ENCODE data around the gene ALLC. TPM values are rescaled to one million over a fixed set of nuclear protein-coding genes. Genes with fewer than 3 reads are reported as not detected.

Gene ALLC
- total RNA-seq, 1 donor from 2014 or later, result not detected

GRCh38 chr2:3689998-3690748 is 32.2 kb downstream of the ALLC start:
- Histone ChIP-seq H3K36me3 (ENCODE audit: control insufficient read depth, insufficient read depth, low read length) (no peaks in the 10 kb centered on the region), H3K27me3 (ENCODE audit: control insufficient read depth, insufficient read depth, low read length) (no peaks in the 10 kb centered on the region), H3K4me3 (ENCODE audit: low read depth, low read length) (no peak overlapping the region)
- TF ChIP-seq CTCF (IDR thresholded peaks at IDR 0.05; ENCODE audit: insufficient read depth, low read length, severe bottlenecking), result no peak
- DNase-seq (ENCODE audit: low read depth) (no peak), FAIRE-seq (no peak)

GRCh38 chr2:3692375-3692774 is 34.4 kb downstream of the ALLC start:
- DNase-seq (ENCODE audit: low read depth) (peak; percentile 45), FAIRE-seq (peak; percentile 7)

GRCh38 chr2:3696545-3696944 is 38.5 kb downstream of the ALLC start:
- FAIRE-seq (no peak), DNase-seq (ENCODE audit: low read depth) (no peak)
- Histone ChIP-seq H3K36me3 (ENCODE audit: control insufficient read depth, insufficient read depth, low read length) (no peaks in the 10 kb centered on the region), H3K4me3 (ENCODE audit: low read depth, low read length) (no peak overlapping the region), H3K27me3 (ENCODE audit: control insufficient read depth, insufficient read depth, low read length) (no peaks in the 10 kb centered on the region)
- no peak for TF ChIP-seq CTCF (IDR thresholded peaks at IDR 0.05; ENCODE audit: insufficient read depth, low read length, severe bottlenecking)

More at GRCh38 chr2:3692375-3692774, 34.4 kb downstream of the ALLC start:
- H3K27me3 ChIP-seq (ENCODE audit: control insufficient read depth, insufficient read depth, low read length), result no peaks in the 10 kb centered on the region
- no peak overlapping the region for H3K4me3 ChIP-seq (ENCODE audit: low read depth, low read length)
- H3K36me3 ChIP-seq (ENCODE audit: control insufficient read depth, insufficient read depth, low read length), result no peaks in the 10 kb centered on the region
- peak; percentile 49 for TF ChIP-seq CTCF (IDR thresholded peaks at IDR 0.05; ENCODE audit: insufficient read depth, low read length, severe bottlenecking)

GRCh38 chr2:3701071-3701470 is 43.1 kb downstream of the ALLC start:
- Histone ChIP-seq H3K4me3 (ENCODE audit: low read depth, low read length) (no peak overlapping the region), H3K36me3 (ENCODE audit: control insufficient read depth, insufficient read depth, low read length) (no peaks in the 10 kb centered on the region), H3K27me3 (ENCODE audit: control insufficient read depth, insufficient read depth, low read length) (no peaks in the 10 kb centered on the region)
- no peak for DNase-seq (ENCODE audit: low read depth)
- FAIRE-seq, result no peak
- no peak for TF ChIP-seq CTCF (IDR thresholded peaks at IDR 0.05; ENCODE audit: insufficient read depth, low read length, severe bottlenecking)

GRCh38 chr2:3703236-3703756 is 45.3 kb downstream of the ALLC start, which contains the start of gene DCDC2C:
DCDC2C (plus strand) TSS chr2:3703575; CDS start chr2:3703752, 177 bp downstream.
- no peaks in the 10 kb centered on the region for H3K36me3 ChIP-seq (ENCODE audit: control insufficient read depth, insufficient read depth, low read length)
- no peaks in the 10 kb centered on the region for H3K27me3 ChIP-seq (ENCODE audit: control insufficient read depth, insufficient read depth, low read length)
- no peak within 1 kb of the TSS for H3K4me3 ChIP-seq (ENCODE audit: low read depth, low read length)
- TF ChIP-seq CTCF (IDR thresholded peaks at IDR 0.05; ENCODE audit: insufficient read depth, low read length, severe bottlenecking), result no peak
- DNase-seq (ENCODE audit: low read depth), result no peak
- no peak for FAIRE-seq
